Hematopoietic multipotent progenitor cell treated with erythropoietin and hydrocortisone succinate and interleukin-3 and kit ligand, for 17 days (in vitro differentiated cells): ENCODE results near the gene LRFN5.
"Not testable (repeated sequence)": the region's sequence is repeated elsewhere in the genome, so short reads cannot be mapped to it uniquely, and the experiment has no call there.

Source experiments
- DNase-seq: peaks from one replicate; pipeline ENCODE4 v3.0.0-alpha.2; 2015; ENCODE audit warnings: low spot score

The LRFN5 gene

DNA sequence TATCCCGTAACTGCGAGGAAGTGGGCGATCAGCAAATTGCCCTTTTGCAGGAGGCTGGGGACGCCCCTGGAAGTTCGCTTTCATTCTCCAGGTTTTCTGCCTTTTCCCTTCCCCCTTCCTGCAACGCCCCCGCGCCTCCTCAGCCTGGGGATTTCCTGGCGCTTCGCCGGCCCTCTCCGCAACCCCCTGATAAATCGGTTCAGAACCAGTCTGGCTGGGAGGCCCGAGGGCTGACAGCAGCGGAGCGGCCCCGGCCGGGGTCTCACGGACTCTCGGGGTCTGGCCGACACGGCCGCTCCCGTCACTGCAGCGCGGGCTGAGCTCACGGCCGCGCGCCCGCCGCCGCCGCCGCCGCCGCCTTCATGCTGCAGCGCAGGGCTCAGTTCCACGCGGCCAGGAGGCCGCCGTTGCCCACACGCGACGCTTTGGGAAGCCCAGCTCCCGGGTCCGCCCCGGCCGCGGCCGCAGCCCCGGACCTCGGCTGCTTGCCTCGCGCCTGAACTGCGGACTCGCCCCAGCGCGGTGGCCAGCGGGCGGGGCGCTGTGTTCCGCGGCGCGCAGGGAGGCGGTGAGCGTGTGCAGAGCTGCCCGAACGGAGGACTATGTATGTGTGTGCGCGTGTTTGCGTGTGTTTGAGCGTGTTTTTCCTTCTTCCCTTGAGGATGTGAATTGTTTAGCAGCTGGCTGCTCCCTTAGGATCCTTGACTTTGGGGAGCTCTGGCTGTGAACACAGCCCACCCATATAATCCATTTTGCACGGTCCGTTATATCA, at the start of gene LRFN5:
Gene LRFN5 (plus strand): TSS at position 345 of the 772 bp plus-strand sequence.
- DNase-seq, result no peak

DNA sequence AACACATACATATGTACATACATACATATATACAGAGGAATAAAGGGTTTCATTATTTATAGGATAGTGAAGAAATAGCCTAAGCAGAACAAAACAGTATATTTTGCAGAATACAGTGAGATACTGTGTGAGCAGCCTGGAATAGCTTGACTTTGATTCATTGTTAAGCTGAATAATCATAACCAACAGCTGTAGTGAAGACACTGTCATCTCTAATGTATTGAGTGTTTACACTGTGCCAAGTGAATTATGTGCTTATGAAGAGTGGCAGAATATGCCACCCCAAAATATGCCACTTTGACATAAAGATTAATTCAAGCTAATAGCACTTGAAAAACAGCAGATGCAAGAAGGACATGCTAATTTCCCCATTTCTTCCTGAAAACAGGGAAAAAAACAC, 48.2 kb upstream of the LRFN5 start:
- no peak for DNase-seq

DNA sequence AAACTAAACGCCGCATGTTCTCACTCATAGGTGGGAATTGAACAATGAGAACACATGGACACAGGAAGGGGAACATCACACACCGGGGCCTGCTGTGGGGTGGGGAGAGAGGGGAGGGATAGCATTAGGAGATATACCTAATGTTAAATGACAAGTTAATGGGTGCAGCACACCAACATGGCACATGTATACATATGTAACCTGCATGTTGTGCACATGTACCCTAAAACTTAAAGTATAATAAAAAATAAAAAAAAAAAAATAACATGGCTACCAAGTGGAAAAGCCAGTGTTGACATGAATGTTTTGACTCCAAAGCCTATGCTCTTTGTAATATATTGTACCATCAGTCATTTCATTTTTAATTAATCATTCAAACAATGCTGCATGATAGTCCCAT, 39.8 kb upstream of the LRFN5 start:
- DNase-seq, result not testable (repeated sequence)

DNA sequence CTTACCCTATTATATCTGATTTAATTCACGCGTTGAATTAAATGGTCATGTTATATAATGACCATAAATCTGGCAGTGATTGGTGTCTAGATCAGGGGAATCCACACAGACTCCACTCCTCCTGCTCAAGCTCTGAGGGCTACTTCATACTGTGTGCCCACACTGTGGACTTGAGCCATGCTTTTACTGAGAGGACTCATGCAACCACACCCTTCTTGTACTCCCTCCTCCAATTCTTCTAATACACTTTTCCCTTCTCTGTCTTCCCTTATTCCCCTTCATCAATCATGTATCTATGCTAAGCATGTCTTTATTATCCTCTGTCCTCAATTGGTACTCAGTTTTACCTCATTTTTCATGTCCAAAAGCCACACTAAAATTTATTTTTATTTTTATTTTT, 37.7 kb upstream of the LRFN5 start:
- DNase-seq, result no peak

DNA sequence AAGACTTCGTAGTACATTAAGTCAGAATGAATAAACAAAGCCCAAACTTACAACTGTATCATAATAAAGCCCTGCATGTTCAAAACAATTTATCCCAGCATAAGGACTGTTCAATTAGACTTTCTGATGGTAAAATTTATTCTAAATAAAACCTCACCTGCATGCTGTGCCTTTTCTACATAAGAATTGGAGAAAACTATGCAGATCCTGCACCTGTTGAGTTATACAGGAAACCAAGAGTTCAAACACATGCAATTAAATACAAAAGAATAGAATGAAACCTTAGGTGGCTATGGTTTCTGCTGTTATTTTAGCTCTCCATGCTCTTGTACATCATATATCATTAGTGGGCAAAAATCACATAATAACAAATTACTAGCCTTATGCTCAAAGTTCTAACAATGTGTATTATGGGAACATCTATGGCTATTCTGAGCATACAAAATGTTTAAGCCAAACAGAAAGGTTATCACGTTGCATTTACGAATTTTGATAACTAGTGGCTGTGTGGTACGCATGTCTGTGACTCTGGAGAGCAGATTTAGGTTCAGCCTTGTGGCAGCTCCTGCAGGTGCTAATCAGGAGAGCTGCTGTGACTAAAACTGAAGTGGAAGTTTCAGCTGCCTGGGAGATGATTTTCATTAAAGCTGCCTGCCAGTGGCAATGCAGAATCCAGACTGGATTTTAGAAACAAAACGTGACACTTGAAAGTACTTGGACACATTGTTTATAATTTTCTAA, 36.1 kb upstream of the LRFN5 start:
- DNase-seq, result no peak

DNA sequence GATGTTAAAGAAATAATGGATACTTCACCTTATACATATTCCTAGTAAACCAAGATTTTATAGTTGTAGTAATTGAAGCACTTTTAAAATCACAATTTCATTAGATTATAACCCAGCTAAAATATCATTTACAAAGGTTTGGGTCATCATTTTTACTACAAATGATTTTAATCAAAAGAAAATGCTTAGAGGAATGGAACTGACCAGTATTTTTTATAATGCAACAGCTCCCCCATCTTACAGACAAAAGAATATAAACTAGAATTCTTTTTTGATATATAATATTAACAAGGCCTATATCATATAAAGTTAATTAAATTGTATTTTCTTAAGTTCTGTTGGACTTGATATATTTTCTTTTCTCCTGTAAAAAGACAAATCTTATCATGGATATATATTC, 20.4 kb upstream of the LRFN5 start:
- DNase-seq, result no peak

DNA sequence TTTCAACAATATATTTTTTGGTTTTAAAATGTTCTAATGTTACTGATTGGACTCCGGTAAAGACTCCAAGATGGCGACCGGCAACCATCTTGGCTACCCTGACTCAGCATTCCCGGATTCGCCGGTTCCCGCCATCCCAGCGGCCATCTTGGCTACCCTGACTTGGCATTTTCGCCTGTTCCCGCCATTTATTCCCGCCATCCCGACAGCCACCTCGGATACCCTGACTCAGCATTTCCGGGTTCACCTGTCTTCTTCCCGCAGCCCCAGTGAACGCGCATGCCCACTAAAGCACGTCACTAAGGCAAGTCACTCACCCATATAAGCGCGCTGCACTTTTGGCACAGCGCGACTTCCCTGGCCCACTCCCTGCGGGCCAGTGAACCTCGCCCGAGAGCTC, 9.0 kb upstream of the LRFN5 start:
- no peak for DNase-seq

DNA sequence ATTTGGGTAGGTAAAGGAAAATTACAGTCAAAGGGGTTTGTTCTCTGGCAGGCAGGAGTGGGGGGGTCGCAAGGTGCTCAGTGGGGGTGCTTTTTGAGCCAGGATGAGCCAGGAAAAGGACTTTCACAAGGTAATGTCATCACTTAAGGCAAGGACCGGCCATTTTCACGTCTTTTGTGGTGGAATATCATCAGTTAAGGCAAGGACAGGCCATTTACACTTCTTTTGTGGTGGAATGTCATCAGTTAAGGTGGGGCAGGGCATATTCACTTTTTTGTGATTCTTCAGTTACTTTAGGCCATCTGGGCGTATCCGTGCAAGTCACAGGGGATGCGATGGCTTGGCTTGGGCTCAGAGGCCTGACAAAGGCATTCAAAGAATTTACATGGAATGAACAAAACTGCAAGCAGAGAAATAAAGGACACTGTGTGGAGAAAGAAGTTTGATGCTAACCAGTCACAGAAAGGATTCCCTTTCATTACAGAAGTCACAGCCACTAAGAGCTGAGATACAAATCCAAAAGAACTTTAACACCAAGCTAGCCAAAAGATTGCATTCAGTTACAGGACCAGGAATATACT, 6.8 kb upstream of the LRFN5 start:
- not testable (repeated sequence) for DNase-seq

DNA sequence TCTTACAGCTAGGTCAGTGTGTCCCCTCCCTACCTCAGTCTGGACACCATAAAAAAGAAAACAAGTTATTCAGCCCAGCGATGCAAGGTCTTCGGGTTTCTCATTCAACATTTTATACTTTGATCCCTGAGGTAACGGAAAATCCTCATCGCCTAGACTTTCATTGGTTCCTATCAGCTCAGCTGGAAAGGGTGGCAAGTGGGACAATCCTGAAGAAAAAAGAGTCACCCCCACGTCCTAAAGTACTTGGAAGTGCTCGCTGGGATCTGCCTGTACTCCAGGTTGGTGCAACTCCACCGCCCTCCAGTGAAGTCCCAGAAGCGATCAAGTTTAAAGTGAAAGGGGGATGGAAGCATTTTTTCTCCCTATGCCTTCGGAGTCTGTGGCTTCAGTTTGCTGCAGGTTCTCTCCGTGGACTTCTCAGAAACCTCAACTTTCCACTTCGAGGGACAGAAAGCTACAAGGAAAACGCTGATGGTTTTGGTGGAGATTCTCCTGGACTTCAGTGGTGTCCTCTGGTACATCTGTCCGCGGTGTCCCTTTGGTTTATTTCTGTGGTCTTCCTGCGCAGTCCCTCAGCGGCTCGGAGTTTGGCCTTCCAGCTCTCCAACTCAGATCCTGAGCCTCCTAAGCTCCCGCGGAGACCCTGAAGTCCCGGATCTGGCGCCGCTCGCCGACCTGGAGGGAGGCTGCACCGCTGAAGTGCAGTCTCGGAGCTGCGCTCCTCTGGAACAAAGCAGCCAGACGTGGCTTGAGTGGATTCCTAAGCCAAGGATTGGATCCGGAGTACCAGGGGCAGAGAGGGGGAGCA, 1.8 kb upstream of the LRFN5 start:
- no peak for DNase-seq

DNA sequence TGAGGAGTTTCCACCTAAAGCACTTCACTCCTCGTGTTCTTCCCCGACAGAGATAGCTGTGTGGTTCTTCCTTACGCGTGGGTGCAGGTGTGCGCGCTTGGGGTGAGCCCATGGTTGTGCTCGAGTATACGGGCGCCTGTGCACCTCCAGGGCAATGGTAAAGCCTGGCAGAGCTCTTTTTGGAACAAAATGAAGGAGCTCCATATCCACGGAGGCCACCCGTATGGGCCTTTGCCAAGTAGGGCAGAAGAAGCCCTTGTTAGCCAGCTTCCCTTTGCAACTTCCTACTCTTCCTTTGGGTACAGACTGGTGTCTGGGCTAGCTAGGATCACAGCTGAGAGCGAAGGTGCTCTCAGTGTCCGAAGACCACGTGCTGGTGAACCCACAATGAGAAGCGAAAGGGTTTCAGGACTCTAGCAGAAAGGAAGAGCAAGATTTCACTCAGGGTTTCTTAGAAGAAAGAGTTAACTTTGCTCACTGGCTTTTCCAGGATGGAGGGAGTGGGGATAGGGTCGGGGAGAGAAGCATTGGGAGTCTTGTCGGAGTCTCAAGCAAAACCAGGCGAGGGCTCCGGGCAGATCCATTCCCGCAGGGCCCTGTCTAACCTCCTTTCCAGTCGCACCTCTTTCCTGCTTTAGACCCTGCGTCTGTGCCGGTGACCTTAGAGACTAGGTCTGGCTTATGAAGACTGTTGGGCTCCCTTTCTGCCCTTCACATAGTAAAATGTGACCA, 960 bp upstream of the LRFN5 start:
- DNase-seq, result no peak

DNA sequence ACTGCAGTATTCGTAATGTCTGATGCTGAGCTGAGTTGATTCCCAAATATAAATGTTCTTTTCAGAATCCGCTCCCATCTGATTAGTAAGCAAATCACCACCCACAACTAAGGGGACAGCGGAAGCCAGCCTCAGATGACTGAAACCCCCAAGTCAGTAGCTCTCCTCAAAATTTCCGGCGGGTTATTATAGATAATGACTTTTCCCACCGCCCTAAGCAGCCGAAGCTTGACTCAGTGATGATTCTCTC, 469 bp upstream of the LRFN5 start:
- no peak for DNase-seq

DNA sequence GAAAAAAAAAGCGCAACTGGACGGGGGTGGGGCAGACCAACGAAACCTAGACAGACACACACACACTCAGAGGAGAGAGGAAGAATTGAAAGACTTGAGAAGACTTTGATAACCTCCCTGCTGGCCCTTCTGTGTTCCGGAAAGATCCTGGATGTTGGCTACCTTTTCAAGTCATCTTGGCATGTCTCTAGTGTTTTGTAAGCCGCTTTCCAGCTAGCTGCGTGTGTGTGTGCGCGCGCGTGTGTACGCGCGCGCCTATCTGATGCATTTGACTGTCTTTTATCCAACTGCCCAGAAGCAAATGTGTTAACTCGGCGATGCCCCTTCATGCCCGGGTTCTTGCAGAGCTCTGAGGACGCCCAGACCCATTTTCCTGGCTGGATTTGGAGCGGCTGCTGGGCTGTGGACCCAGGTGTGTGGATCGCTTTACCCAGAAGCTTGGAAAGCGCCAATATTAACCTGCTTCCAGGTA, 664 bp downstream of the LRFN5 start:
- DNase-seq, result no peak

DNA sequence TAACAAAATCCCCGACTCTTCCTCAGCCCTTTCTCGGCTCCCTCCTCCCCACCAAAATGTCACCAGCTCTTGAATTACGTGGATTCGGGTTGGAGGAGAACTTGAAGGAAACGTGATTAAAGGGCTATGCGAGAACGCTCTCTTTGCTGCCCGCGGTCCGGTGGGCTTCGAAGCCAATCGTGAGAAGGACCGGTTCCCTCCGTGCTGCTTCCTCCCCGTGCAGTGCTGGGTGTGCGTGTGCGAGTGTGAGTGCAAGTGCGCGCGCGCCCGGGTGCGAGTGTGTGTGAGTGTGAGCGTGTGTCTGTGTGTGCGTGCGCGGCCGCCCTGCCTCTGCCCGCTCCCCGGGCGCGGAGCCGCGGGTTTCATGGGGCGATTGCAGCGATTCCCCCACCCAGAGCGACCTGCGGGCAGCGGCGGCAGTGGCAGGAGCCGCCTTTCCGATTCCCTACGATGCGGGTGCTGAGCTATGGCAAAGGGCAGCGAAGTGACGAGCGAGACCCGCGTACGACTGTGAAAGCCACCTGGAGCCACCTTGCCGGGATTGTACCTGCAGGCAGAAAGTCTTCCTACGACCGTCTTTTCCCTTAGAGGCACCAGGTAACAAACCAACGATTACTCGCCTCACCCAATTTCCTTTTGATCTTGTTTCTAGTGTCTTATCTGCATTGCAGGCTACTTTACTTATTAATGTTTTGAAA, 1.4 kb downstream of the LRFN5 start:
- no peak for DNase-seq

DNA sequence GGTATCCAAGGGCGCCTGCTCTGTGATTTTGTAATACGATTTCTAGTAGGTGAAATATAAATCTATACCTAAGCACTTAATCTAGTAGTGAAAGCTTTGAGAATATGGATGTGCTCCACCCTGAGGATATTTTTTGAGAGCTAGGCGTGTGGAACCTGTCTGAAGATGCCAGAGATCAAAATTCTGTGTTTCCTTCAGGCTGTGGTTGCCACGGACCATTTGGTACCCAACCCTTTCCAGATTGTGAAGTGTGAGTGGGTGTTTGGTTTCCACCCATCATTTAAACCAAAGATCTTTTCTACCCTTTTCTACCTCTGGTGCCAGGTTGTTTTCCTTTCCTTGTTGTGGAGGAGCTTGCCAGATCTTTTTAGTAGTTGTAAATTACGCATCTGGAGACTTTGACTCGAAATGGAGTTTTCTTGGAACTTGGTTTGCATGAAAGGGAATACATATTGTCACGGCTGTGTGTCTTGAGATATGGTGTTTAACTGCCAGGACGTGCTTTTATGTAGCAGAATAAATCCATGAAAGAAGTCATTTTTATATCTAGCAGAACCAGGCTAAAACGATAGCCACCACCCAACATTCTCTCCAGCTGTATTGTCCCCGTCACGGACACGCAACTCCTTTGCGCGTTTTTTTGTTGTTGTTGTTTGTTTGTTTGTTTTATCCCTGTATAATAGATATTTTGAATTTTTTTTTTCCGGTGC, 2.2 kb downstream of the LRFN5 start:
- DNase-seq, result no peak

DNA sequence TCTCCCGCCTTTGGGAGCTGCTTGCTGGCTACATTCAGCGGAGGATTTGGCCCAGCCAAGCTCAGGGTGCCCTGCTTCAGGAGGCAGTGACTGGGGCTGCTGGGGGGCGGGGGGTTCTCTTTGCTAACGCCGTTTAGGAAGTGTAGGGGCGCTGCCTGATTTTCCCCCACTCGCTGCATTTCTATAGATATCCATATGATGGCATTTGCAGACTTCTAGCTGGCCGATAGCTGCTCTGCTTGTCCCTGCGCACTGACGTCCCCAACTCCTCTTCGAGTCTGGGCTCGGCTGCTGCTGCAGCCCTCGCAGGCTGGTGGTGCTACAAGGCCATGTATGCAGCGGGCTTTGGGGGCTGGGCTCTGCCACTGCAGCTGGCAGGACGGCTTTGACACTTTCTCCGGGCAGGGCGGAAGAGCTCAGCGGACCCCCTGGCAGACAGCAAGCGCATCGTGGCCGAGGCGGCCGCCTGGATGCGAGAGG, 3.1 kb downstream of the LRFN5 start:
- DNase-seq, result no peak

DNA sequence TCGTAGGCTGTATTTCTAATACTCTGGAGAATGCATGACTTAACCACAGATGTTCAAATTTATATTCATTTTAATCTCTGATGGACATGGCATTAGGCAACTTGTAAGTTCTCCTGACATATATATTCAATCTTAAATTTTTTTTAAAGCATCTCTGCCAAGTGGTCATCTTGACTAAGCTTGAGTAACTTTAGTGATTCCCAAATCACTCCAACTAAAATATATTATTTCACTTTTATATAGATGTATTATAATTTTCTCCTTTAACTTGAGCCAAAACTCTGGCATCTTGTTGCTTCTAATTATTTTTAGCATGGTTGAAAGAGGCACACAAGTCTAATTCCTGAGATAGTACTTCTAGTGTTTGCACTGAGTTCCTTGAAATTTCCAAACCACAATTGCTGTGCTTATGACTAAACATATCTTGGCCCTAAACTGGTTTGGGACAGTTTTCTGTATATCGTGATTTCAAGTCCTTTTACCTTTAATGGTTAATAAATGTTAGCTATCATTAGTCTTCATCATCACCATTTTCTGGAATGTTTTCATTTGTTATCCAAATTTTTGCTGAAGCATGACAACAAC, 8.4 kb downstream of the LRFN5 start:
- no peak for DNase-seq

DNA sequence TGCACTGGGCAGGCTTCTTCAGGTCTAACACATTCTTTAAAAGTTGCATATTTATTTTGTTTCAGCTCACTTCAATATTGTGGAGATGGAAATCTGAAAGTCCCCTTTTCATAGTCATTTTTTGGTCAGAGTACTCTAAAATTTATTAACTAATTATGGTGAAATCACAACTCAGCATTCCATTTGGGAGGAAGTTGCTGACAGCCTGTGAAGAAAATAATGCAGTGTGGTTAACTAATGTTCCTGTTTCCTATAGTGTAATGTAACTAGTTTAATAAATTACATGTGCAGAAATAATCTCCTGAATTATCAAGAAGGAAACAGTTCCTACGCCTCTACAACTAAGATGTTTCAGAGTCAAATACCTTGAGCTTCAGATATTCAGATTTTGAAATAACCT, 17.1 kb downstream of the LRFN5 start:
- DNase-seq, result no peak

DNA sequence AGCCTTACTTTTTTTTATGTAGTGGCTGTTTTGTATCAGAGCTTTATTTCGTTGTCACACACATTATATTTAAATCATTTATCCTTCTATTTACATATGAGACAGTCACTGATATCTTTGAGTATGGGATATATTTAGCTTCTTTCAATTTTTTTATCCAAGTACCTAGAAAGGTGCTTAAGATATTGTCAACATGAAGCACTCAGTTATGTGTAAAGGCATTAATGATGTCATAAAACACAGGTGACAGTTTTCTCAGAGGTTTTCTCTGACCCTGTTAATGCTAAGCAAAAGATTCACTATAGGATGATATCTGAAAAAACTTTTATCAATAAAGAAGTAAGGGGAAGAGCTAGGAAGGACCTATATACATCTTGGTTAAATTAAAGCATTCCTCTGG, 23.2 kb downstream of the LRFN5 start:
- DNase-seq, result no peak

DNA sequence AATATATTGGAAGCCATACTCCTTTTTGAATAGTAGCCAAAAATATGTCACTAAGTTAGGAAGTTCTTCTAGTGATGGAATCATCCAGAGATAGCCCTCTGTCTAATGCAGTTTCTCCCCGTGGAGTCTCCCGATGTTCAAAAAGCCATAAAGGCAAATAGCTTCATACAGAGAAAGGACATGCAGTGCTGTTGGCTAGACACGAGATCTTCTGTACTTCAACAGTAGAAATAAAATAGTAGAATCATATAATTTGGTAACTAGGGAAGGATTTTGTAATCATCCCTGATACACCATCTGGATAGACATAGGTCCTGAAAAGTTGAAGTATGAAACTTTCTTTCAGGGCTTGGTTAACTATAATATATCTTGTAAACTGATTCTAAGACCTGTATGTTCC, 27.6 kb downstream of the LRFN5 start:
- DNase-seq, result no peak
